ENCODE measurements around the gene HJURP.

HJURP gene

GRCh38 chr2:233813236-233814055, 40.9 kb downstream of the HJURP start:
- no peak for DNase-seq

- DNase-seq: no peak
Measured at GRCh38 chr2:233811732-233812131, 42.6 kb downstream of the HJURP start.

GRCh38 chr2:233811087-233811486, 43.2 kb downstream of the HJURP start:
- no peak for DNase-seq

GRCh38 chr2:233810385-233810784, 44.0 kb downstream of the HJURP start:
- no peak for DNase-seq

- DNase-seq: no peak
Measured at GRCh38 chr2:233807966-233808935, 46.1 kb downstream of the HJURP start.

- DNase-seq: no peak
Measured at GRCh38 chr2:233807215-233807865, 47.0 kb downstream of the HJURP start.

- no peak for DNase-seq
Measured at GRCh38 chr2:233803994-233804393, 50.3 kb downstream of the HJURP start.

GRCh38 chr2:233803292-233803911, 50.9 kb downstream of the HJURP start:
- no peak for DNase-seq

GRCh38 chr2:233802132-233802815, 52.1 kb downstream of the HJURP start:
- no peak for DNase-seq

GRCh38 chr2:233801357-233802131, 52.8 kb downstream of the HJURP start:
- no peak for DNase-seq

- DNase-seq: no peak
Measured at GRCh38 chr2:233800208-233800607, 54.1 kb downstream of the HJURP start.

- DNase-seq: no peak
Measured at GRCh38 chr2:233799716-233800115, 54.6 kb downstream of the HJURP start.

GRCh38 chr2:233799087-233799665, 55.2 kb downstream of the HJURP start:
- no peak for DNase-seq

- DNase-seq: no peak
Measured at GRCh38 chr2:233798335-233799086, 55.8 kb downstream of the HJURP start.

- no peak for DNase-seq
Measured at GRCh38 chr2:233796254-233796653, 58.1 kb downstream of the HJURP start.

- no peak for DNase-seq
Measured at GRCh38 chr2:233795735-233796171, 58.6 kb downstream of the HJURP start.

GRCh38 chr2:233794128-233794658, 60.1 kb downstream of the HJURP start:
- no peak for DNase-seq

GRCh38 chr2:233793465-233794127, 60.7 kb downstream of the HJURP start:
- no peak for DNase-seq

- no peak for DNase-seq
Measured at GRCh38 chr2:233792720-233793119, 61.6 kb downstream of the HJURP start.

Measured in EL (cell line).